Measurements from ENCODE around the gene GNAO1.

DNA sequence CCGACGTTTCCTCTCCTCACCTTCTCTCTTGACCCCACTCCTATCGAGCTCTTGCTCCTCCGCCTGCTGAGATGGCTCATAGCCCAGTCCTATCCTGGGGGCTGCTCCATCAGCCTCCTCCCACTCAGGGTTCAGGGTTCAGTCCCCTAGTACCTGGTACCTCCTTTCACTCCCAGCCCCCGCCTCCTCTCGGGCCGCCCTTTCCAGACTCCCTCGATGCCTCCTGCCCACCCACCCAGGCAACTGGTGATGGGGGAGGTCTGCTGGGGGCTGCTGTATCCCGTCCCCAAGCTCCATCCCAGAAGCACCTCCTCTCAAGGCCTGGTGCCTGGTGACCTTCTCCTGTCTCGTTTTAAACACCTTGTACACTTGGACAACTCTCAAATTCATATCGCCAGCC lies 140.1 kb downstream of the GNAO1 start:
- TF ChIP-seq, protein P1, sequence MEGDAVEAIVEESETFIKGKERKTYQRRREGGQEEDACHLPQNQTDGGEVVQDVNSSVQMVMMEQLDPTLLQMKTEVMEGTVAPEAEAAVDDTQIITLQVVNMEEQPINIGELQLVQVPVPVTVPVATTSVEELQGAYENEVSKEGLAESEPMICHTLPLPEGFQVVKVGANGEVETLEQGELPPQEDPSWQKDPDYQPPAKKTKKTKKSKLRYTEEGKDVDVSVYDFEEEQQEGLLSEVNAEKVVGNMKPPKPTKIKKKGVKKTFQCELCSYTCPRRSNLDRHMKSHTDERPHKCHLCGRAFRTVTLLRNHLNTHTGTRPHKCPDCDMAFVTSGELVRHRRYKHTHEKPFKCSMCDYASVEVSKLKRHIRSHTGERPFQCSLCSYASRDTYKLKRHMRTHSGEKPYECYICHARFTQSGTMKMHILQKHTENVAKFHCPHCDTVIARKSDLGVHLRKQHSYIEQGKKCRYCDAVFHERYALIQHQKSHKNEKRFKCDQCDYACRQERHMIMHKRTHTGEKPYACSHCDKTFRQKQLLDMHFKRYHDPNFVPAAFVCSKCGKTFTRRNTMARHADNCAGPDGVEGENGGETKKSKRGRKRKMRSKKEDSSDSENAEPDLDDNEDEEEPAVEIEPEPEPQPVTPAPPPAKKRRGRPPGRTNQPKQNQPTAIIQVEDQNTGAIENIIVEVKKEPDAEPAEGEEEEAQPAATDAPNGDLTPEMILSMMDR (conservative IDR thresholded peaks at IDR 0.05; ENCODE audit: low read depth, low read length), result no peak
- TF ChIP-seq EZH2phosphoT487 (IDR thresholded peaks at IDR 0.05; ENCODE audit: borderline replicate concordance, low read length) (no peak), EZH2 (IDR thresholded peaks at IDR 0.05; ENCODE audit: low read length, unreplicated experiment) (no peak)

All from PC-3 (cell line).